SK-N-SH (cell line): ENCODE measurements around the gene SH3BGRL2. TPM values are rescaled to one million over a fixed set of nuclear protein-coding genes. Genes with fewer than 3 reads are reported as not detected.

Experiments used
- CTCF ChIA-PET: fragments of 300-600, 350-600 bp; formaldehyde crosslinking; extraction: SDS; loops from one replicate; lab custom pipeline; 2021; lab: Yijun Ruan, JAX
- POLR2A ChIA-PET: fragments of 350-600 bp; sonication (Branson Sonifier 250); formaldehyde crosslinking; extraction: SDS; loops from one replicate; lab custom pipeline; 2020; ENCODE audit warnings: antibody characterized with exemption, inconsistent platforms; lab: Yijun Ruan, JAX
- DNase-seq: peaks from one replicate; pipeline ENCODE4 v3.0.0; 2012
- H2AFZ ChIP-seq: fragments of 200-600 bp; sonication (generic); 2 replicates; pipeline ENCODE4 v1.8.1; 2016; ENCODE audit warnings: antibody characterized with exemption, mild to moderate bottlenecking, low read depth
- H3F3A ChIP-seq: fragments of 200-600 bp; sonication (generic); replicated peaks from 2 replicates; pipeline ENCODE3; 2016; ENCODE audit warnings: antibody characterized with exemption, mild to moderate bottlenecking; ENCODE audit not compliant: insufficient read depth
- H3K27ac ChIP-seq, 2 experiments: fragments of 200-500 bp in 1 of 2; fragments of 200-600 bp in 1 of 2; sonication (Bioruptor generic) in 1 of 2; sonication (generic), shearing (Covaris generic) in 1 of 2; 2 replicates each; pipeline versions ENCODE4 v1.5.1 to v1.6.1; 2014 to 2016; ENCODE audit warnings: low read depth in 2 of 2, inconsistent platforms in 1 of 2, low read length in 1 of 2, mild to moderate bottlenecking in 1 of 2, mixed read lengths in 1 of 2
- H3K27me3 ChIP-seq: fragments of 200-600 bp; sonication (generic), shearing (Covaris generic); 2 replicates; pipeline ENCODE4 v1.6.1; 2016; ENCODE audit warnings: mixed run types; ENCODE audit not compliant: insufficient read depth
- H3K36me3 ChIP-seq, 2 experiments: fragments of 200-500 bp in 1 of 2; fragments of 200-600 bp in 1 of 2; sonication (Bioruptor generic) in 1 of 2; sonication (generic) in 1 of 2; replicated peaks in 1 of 2; 2 replicates each; pipeline versions ENCODE3 to v1.5.1; 2014 to 2016; ENCODE audit warnings: low read length in 1 of 2, mild to moderate bottlenecking in 1 of 2; ENCODE audit not compliant: insufficient read depth in 2 of 2, control insufficient read depth in 1 of 2
- H3K4me1 ChIP-seq, 2 experiments: fragments of 200-500 bp in 1 of 2; fragments of 200-600 bp in 1 of 2; sonication (Bioruptor generic) in 1 of 2; sonication (generic), shearing (Covaris generic) in 1 of 2; 2 replicates each; pipeline versions ENCODE4 v1.5.1 to v1.6.1; 2014 to 2016; ENCODE audit warnings: low read depth in 1 of 2, low read length in 1 of 2, mixed run types in 1 of 2; ENCODE audit not compliant: insufficient read depth in 2 of 2, control insufficient read depth in 1 of 2
- H3K4me2 ChIP-seq: fragments of 200-600 bp; sonication (generic), shearing (Covaris generic); 2 replicates; pipeline ENCODE4 v1.6.1; 2017; ENCODE audit warnings: mixed run types
- H3K4me3 ChIP-seq, 2 experiments: fragments of 200-500 bp in 1 of 2; fragments of 200-600 bp in 1 of 2; sonication (Bioruptor generic) in 1 of 2; sonication (generic), shearing (Covaris generic) in 1 of 2; 2 replicates each; pipeline versions ENCODE4 v1.5.1 to v1.8.1; 2014 to 2016; ENCODE audit warnings: low read depth in 2 of 2, inconsistent platforms in 1 of 2, low read length in 1 of 2, mild to moderate bottlenecking in 1 of 2, mixed read lengths in 1 of 2, moderate library complexity in 1 of 2
- H3K79me2 ChIP-seq: fragments of 200-600 bp; sonication (generic); 2 replicates; pipeline ENCODE4 v1.8.1; 2017; ENCODE audit warnings: mild to moderate bottlenecking; ENCODE audit not compliant: insufficient read depth
- H3K9ac ChIP-seq: fragments of 200-600 bp; sonication (generic); 2 replicates; pipeline ENCODE4 v1.6.1; 2017; ENCODE audit warnings: mixed run types
- H3K9me2 ChIP-seq: fragments of 200-600 bp; sonication (generic); 2 replicates; pipeline ENCODE4 v1.6.1; 2017; ENCODE audit warnings: mixed run types
- H3K9me3 ChIP-seq: fragments of 200-600 bp; sonication (generic); 2 replicates; pipeline ENCODE4 v1.6.1; 2017; ENCODE audit warnings: mixed run types, mild to moderate bottlenecking, moderate library complexity
- H4K20me1 ChIP-seq: fragments of 200-600 bp; sonication (generic); 2 replicates; pipeline ENCODE4 v1.6.1; 2017; ENCODE audit warnings: mild to moderate bottlenecking, mixed run types; ENCODE audit not compliant: insufficient read depth
- CHD2 ChIP-seq: fragments of 150-350 bp; IDR thresholded peaks from 2 replicates; pipeline ENCODE4 v1.6.1; 2018; ENCODE audit warnings: low read length; ENCODE audit not compliant: partially characterized antibody
- ELF1 ChIP-seq: IDR thresholded peaks from 2 replicates; pipeline ENCODE4 v1.4.0; 2012
- EP300 ChIP-seq, 2 experiments: IDR thresholded peaks; 2 replicates each; pipeline versions ENCODE4 v1.4.0 to v1.6.1; 2012; ENCODE audit warnings: borderline replicate concordance in 1 of 2, low read depth in 1 of 2, low read length in 1 of 2
- EZH2phosphoT487 ChIP-seq: fragments of 200-600 bp; sonication (generic); IDR thresholded peaks from 2 replicates; pipeline ENCODE4 v1.6.1; 2017; ENCODE audit warnings: low read depth, mixed run types, mild to moderate bottlenecking, antibody characterized with exemption, moderate library complexity, borderline replicate concordance
- GATA2 ChIP-seq: sonication (generic); formaldehyde crosslinking; IDR thresholded peaks from 2 replicates; pipeline ENCODE4 v1.5.0; 2020; ENCODE audit warnings: mild to moderate bottlenecking, missing genetic modification reagents
- IRF3 ChIP-seq: fragments of 150-350 bp; IDR thresholded peaks from 2 replicates; pipeline ENCODE4 v1.6.1; 2016; ENCODE audit warnings: mild to moderate bottlenecking, low read depth, low read length
- JUND ChIP-seq: IDR thresholded peaks from 2 replicates; pipeline ENCODE4 v1.4.0; 2012
- MEF2A ChIP-seq: IDR thresholded peaks from 2 replicates; pipeline ENCODE4 v1.4.0; 2012; ENCODE audit warnings: low read depth, borderline replicate concordance
- MXI1 ChIP-seq: IDR thresholded peaks from 2 replicates; pipeline ENCODE4 v1.6.1; 2012; ENCODE audit warnings: mild to moderate bottlenecking, low read depth, low read length, improper control_type of control experiment
- NFIC ChIP-seq: IDR thresholded peaks from 2 replicates; pipeline ENCODE4 v1.4.0; 2012; ENCODE audit warnings: borderline replicate concordance
- NRF1 ChIP-seq: IDR thresholded peaks from 2 replicates; pipeline ENCODE4 v1.6.1; 2012; ENCODE audit warnings: low read depth, mild to moderate bottlenecking, low read length
- PBX3 ChIP-seq: IDR thresholded peaks from 2 replicates; pipeline ENCODE4; 2012
- RAD21 ChIP-seq: IDR thresholded peaks from 2 replicates; pipeline ENCODE4 v1.6.1; 2012; ENCODE audit warnings: mild to moderate bottlenecking, low read length
- SIN3A ChIP-seq: IDR thresholded peaks from 2 replicates; pipeline ENCODE4 v1.6.1; 2012; ENCODE audit warnings: low read depth, mild to moderate bottlenecking, low read length, moderate library complexity, borderline replicate concordance
- TCF12 ChIP-seq: IDR thresholded peaks from 2 replicates; pipeline ENCODE4 v1.4.0; 2012
- TEAD4 ChIP-seq: IDR thresholded peaks from 2 replicates; pipeline ENCODE4 v1.4.0; 2012; ENCODE audit warnings: mild to moderate bottlenecking, borderline replicate concordance; ENCODE audit not compliant: insufficient read depth
- USF1 ChIP-seq: IDR thresholded peaks from 2 replicates; pipeline ENCODE4 v1.4.0; 2012; ENCODE audit warnings: low read depth, borderline replicate concordance
- USF2 ChIP-seq: fragments of 150-350 bp; IDR thresholded peaks from 2 replicates; pipeline ENCODE4 v1.6.1; 2017; ENCODE audit warnings: antibody characterized with exemption, low read length, low read depth, borderline replicate concordance
- WGBS: methylation state at CpG from one replicate; pipeline ENCODE4 v1.1.6; 2017; ENCODE audit warnings: low lambda C conversion rate; 5-methylcytosine and 5-hydroxymethylcytosine counted together
- polyA plus RNA-seq, 3 experiments: library from polyadenylated mRNA; depleted of rRNA; stranded (reverse); fragments of >200 nt; gene quantifications; 2 replicates each; pipeline ENCODE4 v1.2.3, GENCODE V29; 2012

The SH3BGRL2 gene
- polyA plus RNA-seq, 1 of the 3 experiments (the other 2 are of a cell fraction) = 1.4 TPM

DNA sequence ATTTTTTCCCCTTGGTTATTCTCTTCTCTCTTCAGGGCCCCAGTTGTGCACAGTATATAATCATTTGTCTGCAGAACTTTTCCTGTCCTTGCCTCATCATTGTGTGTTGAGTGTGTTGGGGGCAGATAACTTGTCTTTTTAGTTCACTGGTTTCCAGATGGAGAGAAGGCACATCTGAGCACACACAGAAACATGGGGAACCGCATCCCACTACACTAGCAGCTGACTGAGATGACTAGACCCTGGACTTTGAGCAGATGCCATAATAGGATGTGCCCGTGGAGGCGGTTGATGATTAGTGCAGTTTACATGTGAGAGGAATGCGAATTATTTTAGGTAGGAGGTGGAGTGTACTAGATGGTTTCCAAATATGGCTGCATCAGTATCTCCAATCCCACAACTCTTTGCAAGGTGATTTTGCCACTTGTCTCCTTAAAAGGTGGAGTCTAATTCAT is 26.5 kb upstream of the SH3BGRL2 start:
- no peaks in the 10 kb centered on the region for H3K36me3 ChIP-seq
- ChIA-PET CTCF (interaction anchor here (1.2 kb wide), 1 partner anchor 34 kb away, joined by 4 read pairs; no protein-coding TSS in a partner anchor), POLR2A (no interaction called here)
- WGBS = 74% methylated on average over 4 of the region's 4 CpGs
- H3K4me3 ChIP-seq = no peak overlapping the region
- no peaks in the 10 kb centered on the region for H3K9me2 ChIP-seq
- no peaks in the 10 kb centered on the region for H4K20me1 ChIP-seq
- no peaks in the 10 kb centered on the region for H3K27me3 ChIP-seq
- H2AFZ ChIP-seq = no peak overlapping the region
- no peak for DNase-seq
- no peak overlapping the region for H3K4me2 ChIP-seq
- peaks cover 0 to 13% of the 10 kb centered on the region in 2 experiments; a peak in 2 of 4 replicates for H3K4me1 ChIP-seq
- H3F3A ChIP-seq = no peaks in the 10 kb centered on the region
- no peaks in the 10 kb centered on the region for H3K9me3 ChIP-seq
- TF ChIP-seq TEAD4 = no peak
- TF ChIP-seq PBX3 = no peak
- TF ChIP-seq USF2 = no peak
- no peak for TF ChIP-seq SIN3A
- no peak for TF ChIP-seq TCF12
- TF ChIP-seq NFIC = no peak
- no peak overlapping the region for H3K9ac ChIP-seq
- no peak overlapping the region for H3K27ac ChIP-seq
- no peaks in the 10 kb centered on the region for H3K79me2 ChIP-seq

DNA sequence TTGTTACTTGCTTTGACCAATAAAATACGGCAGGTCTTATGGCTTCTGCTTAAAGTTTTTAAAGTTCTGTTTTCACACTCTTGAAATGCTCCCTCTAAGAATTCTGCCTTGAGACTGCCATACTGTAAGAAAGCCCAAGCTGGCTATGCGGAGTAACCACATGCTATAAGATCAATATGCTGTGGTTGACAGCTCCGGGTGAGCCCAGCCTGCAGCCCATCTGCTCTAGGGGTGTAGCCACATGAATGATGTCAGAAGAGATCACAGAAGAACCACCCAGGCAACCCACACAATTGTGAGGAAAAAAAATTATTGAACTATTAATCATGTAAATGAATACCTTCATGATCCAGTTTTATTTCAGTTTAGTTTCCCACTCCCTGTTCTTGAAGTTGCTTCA is 26.1 kb upstream of the SH3BGRL2 start:
- H3F3A ChIP-seq = no peaks in the 10 kb centered on the region
- H3K4me1 ChIP-seq = peaks cover 0 to 16% of the 10 kb centered on the region in 2 experiments; a peak in 2 of 4 replicates
- no peak overlapping the region for H3K27ac ChIP-seq
- CTCF ChIA-PET = no interaction called here
- H3K9ac ChIP-seq = no peak overlapping the region
- TF ChIP-seq ELF1 (no peak), MEF2A (no peak), JUND (no peak), MXI1 (no peak), EP300 (IDR thresholded peaks at IDR 0.05; ENCODE audit: borderline replicate concordance in 1 of 2, low read depth in 1 of 2, low read length in 1 of 2) (no peak), IRF3 (no peak), GATA2 (CRISPR knock-in tag) (no peak), USF1 (no peak), CHD2 (no peak), RAD21 (no peak), EZH2phosphoT487 (no peak), NRF1 (no peak), TCF12 (no peak)
- TF ChIP-seq, all 33 proteins: peak for 0
- Histone ChIP-seq H3K27me3 (no peaks in the 10 kb centered on the region), H3K79me2 (no peaks in the 10 kb centered on the region), H3K9me3 (no peaks in the 10 kb centered on the region), H4K20me1 (no peaks in the 10 kb centered on the region), H3K4me3 (no peak overlapping the region), H3K36me3 (no peaks in the 10 kb centered on the region), H3K9me2 (no peaks in the 10 kb centered on the region), H2AFZ (no peak overlapping the region), H3K4me2 (no peak overlapping the region)
- POLR2A ChIA-PET = no interaction called here
- no peak for DNase-seq
- 97% methylated on average over 3 of the region's 3 CpGs for whole genome bisulfite sequencing
